HepG2 (cell line): ENCODE data around the gene UFSP2. TPM values are rescaled to one million over a fixed set of nuclear protein-coding genes. Genes with fewer than 3 reads are reported as not detected.

Source experiments
- ATF1 ChIP-seq: IDR thresholded peaks from 2 replicates; pipeline ENCODE4 v1.6.1; 2016; ENCODE audit warnings: mild to moderate bottlenecking, control low read depth
- BCLAF1 ChIP-seq: fragments of 450-650 bp; IDR thresholded peaks from 2 replicates; pipeline ENCODE4 v1.6.1; 2017; ENCODE audit warnings: mild to moderate bottlenecking
- BRF2 ChIP-seq: sonication (generic); formaldehyde crosslinking; IDR thresholded peaks from 2 replicates; pipeline ENCODE4 v1.8.1; 2022; ENCODE audit warnings: mild to moderate bottlenecking, missing genetic modification reagents
- CREBL2 ChIP-seq: sonication (generic); formaldehyde crosslinking; IDR thresholded peaks from 2 replicates; pipeline ENCODE4 v1.8.1; 2023; ENCODE audit warnings: missing genetic modification reagents, mild to moderate bottlenecking, borderline replicate concordance
- ELF1 ChIP-seq: sonication (generic); formaldehyde crosslinking; IDR thresholded peaks from 2 replicates; pipeline ENCODE4 v1.4.0; 2020; ENCODE audit warnings: missing genetic modification reagents
- MIXL1 ChIP-seq: IDR thresholded peaks from 2 replicates; pipeline ENCODE4 v1.6.1; 2016
- MTA1 ChIP-seq: sonication (generic); formaldehyde crosslinking; IDR thresholded peaks from 2 replicates; pipeline ENCODE4 v1.4.0; 2020; ENCODE audit warnings: missing genetic modification reagents, mild to moderate bottlenecking, borderline replicate concordance
- SCMH1 ChIP-seq: sonication (generic); formaldehyde crosslinking; IDR thresholded peaks from 2 replicates; pipeline ENCODE4 v1.9.0; 2021; ENCODE audit warnings: missing genetic modification reagents, mild to moderate bottlenecking, borderline replicate concordance
- STAG1 ChIP-seq: sonication (generic); formaldehyde crosslinking; IDR thresholded peaks from 2 replicates; pipeline ENCODE4 v1.4.0; 2020; ENCODE audit warnings: missing genetic modification reagents
- ZBTB33 ChIP-seq: sonication (generic); formaldehyde crosslinking; IDR thresholded peaks from 2 replicates; pipeline ENCODE4 v1.4.0; 2020; ENCODE audit warnings: missing genetic modification reagents
- ZBTB40 ChIP-seq, 2 experiments: fragments of 450-650 bp in 1 of 2; sonication (generic) in 1 of 2; formaldehyde crosslinking in 1 of 2; IDR thresholded peaks; 2 replicates each; pipeline versions ENCODE4 v1.6.1 to v1.8.0; 2016 to 2022; ENCODE audit warnings: antibody characterized with exemption in 1 of 2, mild to moderate bottlenecking in 1 of 2, missing genetic modification reagents in 1 of 2
- ZNF839 ChIP-seq: sonication (generic); formaldehyde crosslinking; IDR thresholded peaks from 2 replicates; pipeline ENCODE4 v1.4.0; 2020; ENCODE audit warnings: missing genetic modification reagents, mild to moderate bottlenecking, borderline replicate concordance
- polyA plus RNA-seq, 8 experiments: library from polyadenylated mRNA; depleted of rRNA in 3 of 8; stranded (reverse) in 7 of 8; unstranded in 1 of 8; fragments of >200 nt; fragmentation: Illumina TruSeq in 4 of 8; extraction: Trizol in 4 of 8; gene quantifications; 2 replicates each; pipeline versions ENCODE4 v1.2.1 to v1.2.3, GENCODE V29; 2011 to 2016; ENCODE audit warnings: low read depth in 4 of 8, missing spikeins in 1 of 8, mixed read lengths in 1 of 8; ENCODE audit not compliant: insufficient read depth in 1 of 8
- total RNA-seq, 5 experiments: library from RNA; depleted of rRNA; stranded (reverse); fragments of >200 nt; fragmentation: Illumina TruSeq; extraction: Trizol; gene quantifications; 2 replicates each; pipeline ENCODE4 v1.2.3, GENCODE V29; 2016; ENCODE audit warnings: low read depth in 1 of 5

UFSP2 gene
- total and polyA plus RNA-seq, 2 of the 13 experiments (the other 11 are each of a cell fraction or from before 2014, with no cell fraction given), result 24.1 to 32.3 TPM

GRCh38 chr4:185425647-185426352 lies at the start of gene UFSP2 (continued):
- TF ChIP-seq ZBTB40 (IDR thresholded peaks at IDR 0.05) (no peak), ZBTB40 (CRISPR knock-in tag; IDR thresholded peaks at IDR 0.05) (peak; percentile 60; the same call in 1 of the 2 replicates), ELF1 (CRISPR knock-in tag) (peak; percentile 48; the same call in 1 of the 2 replicates), ZBTB33 (CRISPR knock-in tag) (0 out of 2 replicates have a peak, but pooled peaks have one; percentile 3), STAG1 (CRISPR knock-in tag) (peak; percentile 13), ATF1 (CRISPR knock-in tag) (peak; percentile 98), BCLAF1 (no peak), SCMH1 (CRISPR knock-in tag) (no peak), CREBL2 (CRISPR knock-in tag) (no peak), MIXL1 (no peak), BRF2 (CRISPR knock-in tag) (no peak; the same call in 1 of the 2 replicates), MTA1 (CRISPR knock-in tag) (0 out of 2 replicates have a peak, but pooled peaks have one; percentile 34), ZNF839 (CRISPR knock-in tag) (no peak)
